GM19324 (cell line): ENCODE measurements around the gene TRAF3IP1.

Experiments
- ATAC-seq: cut with Tn5 transposase; IDR thresholded peaks from one replicate; pipeline ENCODE4 v1.9.1; 2021; ENCODE audit warnings: mild to moderate bottlenecking, moderate library complexity; ENCODE audit not compliant: unreplicated experiment, low FRiP score

Gene TRAF3IP1

GRCh38 chr2:238287737-238288649, 32.3 kb upstream of the TRAF3IP1 start, which contains the start of gene PER2:
TSS of gene PER2 (minus strand) at chr2:238288610. CDS start at chr2:238277936, 10,674 bp downstream.
- ATAC-seq, result peak; percentile 39

GRCh38 chr2:238288650-238289573, 31.4 kb upstream of the TRAF3IP1 start:
- peak; percentile 95 for ATAC-seq

DNA sequence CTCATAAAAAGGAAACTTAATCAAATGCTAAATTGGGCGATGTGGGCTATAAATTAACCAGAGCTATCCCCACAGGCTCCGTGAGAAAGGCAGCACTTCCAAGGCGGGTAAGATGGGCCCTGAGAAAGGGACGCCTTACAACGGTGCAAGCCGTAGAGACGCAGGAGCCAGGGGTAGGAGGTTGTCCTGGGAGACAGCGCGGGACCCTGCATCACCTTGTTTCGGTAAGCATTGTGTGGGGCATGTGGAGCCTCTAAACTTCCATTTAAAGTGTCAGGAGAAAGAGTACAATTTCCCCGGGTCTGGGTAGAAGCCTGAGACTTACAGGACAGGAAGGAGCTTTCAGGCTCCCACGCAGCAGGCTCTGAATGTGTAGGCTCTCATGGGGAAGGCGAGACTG, 30.7 kb upstream of the TRAF3IP1 start:
- ATAC-seq, result no peak

DNA sequence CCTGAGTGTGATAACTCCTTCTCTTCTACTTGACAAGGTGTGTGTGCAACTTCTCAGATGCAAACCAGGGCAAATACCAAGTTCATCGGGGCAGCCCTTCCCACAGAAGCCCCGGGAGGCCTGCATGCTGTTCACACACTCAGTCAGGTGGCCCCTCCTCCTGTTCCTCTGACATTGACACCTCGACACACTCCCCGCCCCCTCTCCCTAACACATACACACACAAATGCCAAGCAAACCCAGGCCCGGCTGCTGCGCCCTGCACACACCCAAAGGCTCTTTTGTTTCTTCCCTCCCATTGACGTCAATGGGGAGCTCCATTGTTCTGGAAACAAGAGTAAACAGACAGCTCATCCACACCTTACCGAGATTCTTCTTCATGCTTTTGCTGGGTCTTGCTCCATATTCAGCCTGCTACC, 30.2 kb upstream of the TRAF3IP1 start:
- no peak for ATAC-seq

DNA sequence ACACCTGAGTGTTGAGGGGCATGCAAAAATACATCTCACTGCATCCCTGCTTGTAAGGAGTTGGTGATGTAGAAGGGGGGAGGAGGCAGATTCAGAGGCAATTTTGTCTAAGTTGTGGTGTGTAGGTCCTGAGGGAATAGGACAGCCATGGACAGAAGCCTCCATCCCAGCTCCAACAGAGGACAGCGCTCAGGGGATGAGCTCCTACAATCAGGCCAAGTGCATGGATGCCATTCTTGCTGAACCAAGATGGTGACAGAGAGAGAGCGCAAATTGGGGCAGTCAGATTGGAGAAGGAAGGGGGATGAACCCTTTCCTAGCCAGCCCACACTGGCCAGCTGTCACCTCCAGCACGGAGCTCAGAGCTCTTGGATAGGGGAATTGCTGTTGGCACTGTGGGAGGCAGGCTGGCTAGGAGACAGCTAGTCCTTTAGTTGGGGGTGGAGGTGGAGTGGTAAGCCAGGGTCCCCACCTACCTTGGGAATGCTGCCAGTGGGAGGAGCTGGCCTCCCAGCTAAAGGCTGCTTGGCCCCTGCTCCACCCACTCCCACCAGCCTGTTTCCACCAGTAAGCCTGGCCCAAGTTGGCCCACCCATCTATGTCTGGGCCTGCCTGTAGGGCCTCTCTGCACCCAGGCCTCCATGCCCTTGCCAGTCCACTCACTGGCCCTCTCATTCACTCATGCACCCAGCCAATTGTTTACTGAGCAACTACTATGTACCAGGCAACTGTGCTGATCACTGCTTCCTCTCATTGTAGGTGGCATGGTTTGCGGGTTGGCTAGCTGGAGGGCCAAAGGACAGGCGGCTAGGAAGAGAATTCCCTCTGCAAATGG, 29.4 kb upstream of the TRAF3IP1 start:
- no peak for ATAC-seq

DNA sequence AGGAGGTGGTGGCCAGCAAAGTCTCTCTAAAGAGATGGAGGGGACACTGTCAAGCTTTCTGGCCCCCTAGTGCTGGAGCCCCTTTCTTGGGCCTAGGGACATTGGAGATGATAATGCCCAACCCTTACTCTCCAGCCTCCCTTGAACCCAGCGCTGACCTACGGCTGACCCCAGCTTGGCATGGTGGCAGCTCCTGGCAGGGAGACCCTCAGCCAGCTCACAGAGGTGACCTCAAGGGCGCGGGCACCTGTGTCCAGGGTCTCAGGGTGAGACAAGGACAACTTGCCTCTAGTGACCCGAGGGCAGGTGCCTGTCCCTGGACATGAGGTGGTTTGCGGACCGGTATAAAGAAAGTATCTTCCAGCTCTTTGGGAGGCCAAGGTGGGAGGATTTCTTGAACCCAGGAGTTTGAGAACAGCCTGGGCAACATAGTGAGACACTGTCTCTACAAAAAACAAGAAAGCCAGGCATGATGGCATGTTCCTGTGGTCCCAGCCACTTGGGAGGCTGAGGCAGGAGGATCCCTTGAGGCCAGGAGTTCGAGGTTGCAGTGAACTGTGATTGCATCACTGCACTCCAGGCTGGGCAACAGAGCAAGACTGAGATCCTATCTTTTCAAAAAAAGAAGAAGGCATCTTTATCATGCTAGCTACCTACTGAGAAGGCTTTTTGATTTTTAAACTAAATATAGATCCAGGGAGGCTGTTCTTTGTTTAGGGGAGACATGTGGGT, 28.6 kb upstream of the TRAF3IP1 start:
- ATAC-seq, result no peak

DNA sequence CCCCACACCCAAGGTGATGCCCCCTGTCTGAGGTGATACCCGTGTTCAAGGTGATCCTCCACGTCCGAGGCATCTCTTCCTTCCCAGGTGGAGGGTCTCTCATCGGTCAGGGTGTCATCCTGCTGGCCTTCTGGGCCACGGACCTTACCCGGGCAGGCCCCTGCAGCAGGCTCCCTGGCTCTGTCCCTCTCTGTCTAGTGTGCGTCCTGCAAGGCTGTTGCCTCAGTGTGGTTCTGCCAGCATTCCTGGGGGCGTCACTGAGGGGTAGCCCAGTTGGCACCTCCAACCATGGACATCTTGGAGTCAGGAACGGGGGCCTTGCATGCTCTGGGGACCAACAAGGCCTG, 26.3 kb upstream of the TRAF3IP1 start:
- no peak for ATAC-seq

GRCh38 chr2:238294393-238295143, 25.8 kb upstream of the TRAF3IP1 start:
- ATAC-seq, result no peak

GRCh38 chr2:238295144-238296112, 24.9 kb upstream of the TRAF3IP1 start:
- no peak for ATAC-seq

GRCh38 chr2:238296638-238297457, 23.5 kb upstream of the TRAF3IP1 start:
- no peak for ATAC-seq

GRCh38 chr2:238299803-238300202, 20.5 kb upstream of the TRAF3IP1 start:
- ATAC-seq, result no peak

GRCh38 chr2:238302087-238302486, 18.2 kb upstream of the TRAF3IP1 start:
- ATAC-seq, result no peak

DNA sequence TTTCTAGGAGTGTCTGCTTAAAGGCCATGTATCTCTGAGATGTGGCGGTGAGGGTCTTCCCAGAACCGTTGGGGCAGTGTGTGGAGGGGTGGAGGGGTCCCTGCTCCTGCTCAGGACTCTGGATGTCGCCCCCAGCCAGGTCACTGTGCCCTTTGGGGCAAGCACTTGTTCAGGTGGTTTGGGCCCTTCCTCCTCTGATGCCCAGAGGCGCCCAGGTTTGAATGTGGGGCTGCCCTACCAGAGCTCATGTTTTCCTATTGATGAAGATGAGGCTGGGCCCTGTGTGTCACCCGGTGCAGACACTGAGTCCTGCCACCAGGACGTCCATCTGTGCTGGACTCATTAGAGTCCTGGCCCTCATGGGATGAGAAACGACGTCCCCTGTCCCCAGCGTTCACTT, 17.6 kb upstream of the TRAF3IP1 start:
- ATAC-seq, result no peak

DNA sequence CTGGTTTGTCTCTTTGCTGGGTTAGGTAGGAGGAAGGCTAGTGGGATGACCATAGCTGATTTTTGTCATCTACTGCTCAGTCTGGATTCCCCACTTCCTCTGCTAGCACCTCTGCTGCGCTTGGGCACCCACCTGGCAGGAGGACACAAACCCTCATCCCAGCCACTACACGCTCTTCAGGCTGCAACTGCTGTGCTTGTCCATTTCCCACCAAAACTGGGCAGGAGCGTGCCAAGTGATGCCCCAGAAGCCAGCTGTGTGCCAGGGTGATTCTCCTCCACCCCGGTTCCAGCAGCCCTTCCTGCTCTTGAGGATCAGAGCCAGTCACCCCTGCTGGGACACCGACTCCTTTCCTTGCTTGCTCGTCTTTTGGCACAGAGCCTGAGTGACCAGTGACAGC, 16.2 kb upstream of the TRAF3IP1 start:
- ATAC-seq, result no peak

DNA sequence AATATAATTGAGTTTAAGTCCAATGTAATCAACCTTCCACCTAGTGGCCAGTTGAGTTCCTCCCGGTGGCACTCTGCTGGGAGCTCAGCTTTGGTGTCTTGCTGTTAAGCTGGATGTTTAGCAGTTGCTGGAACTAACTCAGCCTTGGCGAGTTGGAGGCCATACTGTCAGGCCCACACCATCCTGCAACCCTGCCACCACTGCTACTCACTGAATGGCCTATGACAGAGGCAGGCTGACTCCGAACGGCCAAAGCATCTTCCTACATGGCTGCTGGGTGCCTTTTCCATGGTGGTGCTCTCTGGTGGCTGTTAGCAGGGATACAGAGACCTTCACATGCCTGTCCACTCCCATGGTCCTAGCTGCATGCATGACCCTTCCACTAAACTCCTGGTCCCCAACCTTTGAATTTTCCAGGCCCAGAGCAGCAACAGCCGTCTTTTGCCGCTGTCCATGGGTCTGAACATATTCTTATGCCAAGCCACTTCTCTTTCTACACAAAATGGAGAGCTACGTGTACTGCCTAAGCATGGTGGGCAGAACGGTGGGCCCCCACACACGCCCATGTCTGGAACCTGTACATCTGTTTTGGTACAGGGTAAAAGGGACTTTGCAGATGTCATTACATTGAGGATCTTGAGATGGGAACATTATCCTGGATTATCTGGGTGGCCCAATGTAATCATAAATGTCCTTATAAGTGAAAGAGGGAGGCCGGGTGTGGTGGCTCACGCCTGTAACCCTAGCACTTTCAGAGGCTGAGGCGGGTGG, 15.0 kb upstream of the TRAF3IP1 start:
- no peak for ATAC-seq

GRCh38 chr2:238305965-238306671, 14.2 kb upstream of the TRAF3IP1 start:
- ATAC-seq, result no peak
